ENCODE measurements around the gene IP6K3. TPM values are rescaled to one million over a fixed set of nuclear protein-coding genes. Genes with fewer than 3 reads are reported as not detected.

Gene IP6K3
- total RNA-seq, 1 donor = 6.0 TPM

DNA sequence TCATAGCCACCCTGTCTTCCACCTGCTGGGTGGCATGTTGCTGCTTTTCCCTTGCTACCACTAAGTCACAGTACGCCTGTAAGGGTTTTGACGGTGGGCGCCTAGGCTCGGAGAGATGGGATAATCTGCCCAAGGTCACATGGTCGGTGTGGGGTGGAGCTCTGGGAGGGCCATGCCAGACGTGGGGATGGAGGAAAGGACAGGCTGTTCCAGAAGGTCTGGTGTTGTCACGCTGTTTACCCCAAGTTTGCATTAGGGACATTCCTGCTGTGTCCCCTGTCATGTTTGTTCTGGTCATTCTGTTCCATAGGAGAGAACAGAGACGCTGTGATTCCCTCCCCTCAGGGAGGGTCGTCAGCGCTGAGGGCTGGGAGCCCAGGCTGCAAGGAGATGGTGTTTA lies 16.1 kb downstream of the IP6K3 start:
- no peak overlapping the region for H3K4me3 ChIP-seq (ENCODE audit: low read depth, low read length)
- DNase-seq (ENCODE audit: low read depth) = no peak
- TF ChIP-seq, protein P1, sequence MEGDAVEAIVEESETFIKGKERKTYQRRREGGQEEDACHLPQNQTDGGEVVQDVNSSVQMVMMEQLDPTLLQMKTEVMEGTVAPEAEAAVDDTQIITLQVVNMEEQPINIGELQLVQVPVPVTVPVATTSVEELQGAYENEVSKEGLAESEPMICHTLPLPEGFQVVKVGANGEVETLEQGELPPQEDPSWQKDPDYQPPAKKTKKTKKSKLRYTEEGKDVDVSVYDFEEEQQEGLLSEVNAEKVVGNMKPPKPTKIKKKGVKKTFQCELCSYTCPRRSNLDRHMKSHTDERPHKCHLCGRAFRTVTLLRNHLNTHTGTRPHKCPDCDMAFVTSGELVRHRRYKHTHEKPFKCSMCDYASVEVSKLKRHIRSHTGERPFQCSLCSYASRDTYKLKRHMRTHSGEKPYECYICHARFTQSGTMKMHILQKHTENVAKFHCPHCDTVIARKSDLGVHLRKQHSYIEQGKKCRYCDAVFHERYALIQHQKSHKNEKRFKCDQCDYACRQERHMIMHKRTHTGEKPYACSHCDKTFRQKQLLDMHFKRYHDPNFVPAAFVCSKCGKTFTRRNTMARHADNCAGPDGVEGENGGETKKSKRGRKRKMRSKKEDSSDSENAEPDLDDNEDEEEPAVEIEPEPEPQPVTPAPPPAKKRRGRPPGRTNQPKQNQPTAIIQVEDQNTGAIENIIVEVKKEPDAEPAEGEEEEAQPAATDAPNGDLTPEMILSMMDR (IDR thresholded peaks at IDR 0.05; ENCODE audit: insufficient read depth, low read depth, low read length) = no peak

- DNase-seq (ENCODE audit: low read depth) = no peak
Observed at GRCh38 chr6:33729059-33729458, 17.6 kb downstream of the IP6K3 start.

GRCh38 chr6:33728438-33728837 lies 18.3 kb downstream of the IP6K3 start:
- no peak overlapping the region for H3K4me3 ChIP-seq (ENCODE audit: low read depth, low read length)
- no peak for DNase-seq (ENCODE audit: low read depth)
- TF ChIP-seq, protein P1 (IDR thresholded peaks at IDR 0.05; ENCODE audit: insufficient read depth, low read depth, low read length) = no peak

More at GRCh38 chr6:33729059-33729458, 17.6 kb downstream of the IP6K3 start:
- TF ChIP-seq, protein P1 (IDR thresholded peaks at IDR 0.05; ENCODE audit: insufficient read depth, low read depth, low read length) = no peak
- no peak overlapping the region for H3K4me3 ChIP-seq (ENCODE audit: low read depth, low read length)

- no peak overlapping the region for H3K4me3 ChIP-seq (ENCODE audit: low read depth, low read length)
- no peak for DNase-seq (ENCODE audit: low read depth)
- TF ChIP-seq, protein P1 (IDR thresholded peaks at IDR 0.05; ENCODE audit: insufficient read depth, low read depth, low read length) = no peak
Observed at GRCh38 chr6:33727932-33728331, 18.8 kb downstream of the IP6K3 start.

DNA sequence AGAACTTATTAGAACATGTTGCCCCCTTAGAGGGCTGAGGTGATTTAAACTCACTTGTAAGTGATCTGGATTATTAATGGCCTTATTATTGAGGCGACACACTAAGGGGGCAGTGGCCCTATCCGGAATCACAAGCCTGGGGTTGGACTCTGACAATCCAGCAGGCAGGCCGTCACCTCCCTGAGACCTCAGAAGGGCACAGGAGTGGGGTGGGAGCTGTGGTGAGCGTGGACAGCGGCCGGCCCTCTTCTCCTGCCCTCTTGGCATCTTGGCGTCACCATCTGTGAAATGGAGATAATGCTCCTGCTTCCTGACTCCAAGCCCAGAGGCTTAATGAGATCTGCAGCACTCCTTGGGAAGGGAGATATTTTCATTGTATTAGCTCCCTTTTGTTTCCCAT lies 19.6 kb downstream of the IP6K3 start:
- H3K4me3 ChIP-seq (ENCODE audit: low read depth, low read length) = no peak overlapping the region
- TF ChIP-seq, protein P1 (IDR thresholded peaks at IDR 0.05; ENCODE audit: insufficient read depth, low read depth, low read length) = no peak
- DNase-seq (ENCODE audit: low read depth) = no peak

- no peak for DNase-seq (ENCODE audit: low read depth)
- H3K4me3 ChIP-seq (ENCODE audit: low read depth, low read length) = no peak overlapping the region
- TF ChIP-seq, protein P1 (IDR thresholded peaks at IDR 0.05; ENCODE audit: insufficient read depth, low read depth, low read length) = no peak
Observed at GRCh38 chr6:33726696-33727095, 20.0 kb downstream of the IP6K3 start.

Data from fibroblast of villous mesenchyme (primary cell).